ENCODE results near the gene SOX4. TPM values are rescaled to one million over a fixed set of nuclear protein-coding genes. Genes with fewer than 3 reads are reported as not detected.

The SOX4 gene
- polyA plus RNA-seq, 3 donors = 2.2 to 15.7 (median 2.5) TPM

- Mint-ChIP-seq H3K27ac (no peak overlapping the region), H3K9me3 (peaks cover 0 to 4% (median 0%) of the 10 kb centered on the region in 7 donors), H3K4me1 (peaks cover 31% of the 10 kb centered on the region), H3K27me3 (ENCODE audit: low read depth in 3 of 3) (peaks cover 0 to 3% (median 0%) of the 10 kb centered on the region in 3 donors), H3K36me3 (peaks cover 5 to 6% of the 10 kb centered on the region in 2 donors), H3K4me3 (no peak overlapping the region)
- H3K4me3 ChIP-seq (replicated peaks in 1 of 3; ENCODE audit: low read depth in 2 of 3, low read length in 3 of 3) = no peak overlapping the region
- no peaks in the 10 kb centered on the region for H3K36me3 ChIP-seq (replicated peaks in 1 of 2; ENCODE audit: control insufficient read depth in 1 of 2, insufficient read depth in 2 of 2, low read length in 2 of 2)
- WGBS (ENCODE audit: insufficient coverage) = no CpG with 5 or more reads among the region's 4 CpGs
- H3K27me3 ChIP-seq (ENCODE audit: control insufficient read depth in 2 of 2, insufficient read depth in 2 of 2, low read length in 2 of 2) = no peaks in the 10 kb centered on the region
- no peaks in the 10 kb centered on the region for H3K9me3 ChIP-seq (replicated peaks in 1 of 2; ENCODE audit: control insufficient read depth in 1 of 2, insufficient read depth in 1 of 2, low read length in 2 of 2)
- H4K20me1 ChIP-seq (ENCODE audit: insufficient read depth, low read length) = no peaks in the 10 kb centered on the region
- no peak for DNase-seq
- TF ChIP-seq CTCF (IDR thresholded peaks at IDR 0.05) = no peak
- H2AFZ ChIP-seq (ENCODE audit: insufficient read depth, low read depth, low read length, poor library complexity, severe bottlenecking) = no peak overlapping the region
- H3K4me2 ChIP-seq (replicated peaks; ENCODE audit: extremely low read depth, low read length, poor library complexity, severe bottlenecking) = no peak overlapping the region
- no peak overlapping the region for H3K27ac ChIP-seq (ENCODE audit: low read depth in 1 of 2, low read length in 2 of 2)
- intact Hi-C loops (cut with micrococcal nuclease) = no loop called here
- peaks cover 14 to 16% of the 10 kb centered on the region in 2 donors for H3K4me1 ChIP-seq (ENCODE audit: control insufficient read depth in 1 of 2, insufficient read depth in 2 of 2, low read length in 2 of 2)
- H3K79me2 ChIP-seq (ENCODE audit: insufficient read depth, low read length) = no peaks in the 10 kb centered on the region
- no peak overlapping the region for H3K9ac ChIP-seq (ENCODE audit: insufficient read depth, low read length, poor library complexity, severe bottlenecking)
Observed at GRCh38 chr6:21605166-21605565, 11.6 kb downstream of the SOX4 start.

- Histone ChIP-seq H3K36me3 (replicated peaks in 1 of 2; ENCODE audit: control insufficient read depth in 1 of 2, insufficient read depth in 2 of 2, low read length in 2 of 2) (no peaks in the 10 kb centered on the region), H3K4me1 (ENCODE audit: control insufficient read depth in 1 of 2, insufficient read depth in 2 of 2, low read length in 2 of 2) (peaks cover 25 to 27% of the 10 kb centered on the region in 2 donors), H3K4me2 (replicated peaks; ENCODE audit: extremely low read depth, low read length, poor library complexity, severe bottlenecking) (peak overlapping the region; percentile 33), H3K27me3 (ENCODE audit: control insufficient read depth in 2 of 2, insufficient read depth in 2 of 2, low read length in 2 of 2) (no peaks in the 10 kb centered on the region), H3K4me3 (replicated peaks in 1 of 3; ENCODE audit: low read depth in 2 of 3, low read length in 3 of 3) (peak overlapping the region in 1 of 3 experiments; percentile 33), H3K27ac (ENCODE audit: low read depth in 1 of 2, low read length in 2 of 2) (no peak overlapping the region), H3K79me2 (ENCODE audit: insufficient read depth, low read length) (no peaks in the 10 kb centered on the region), H4K20me1 (ENCODE audit: insufficient read depth, low read length) (no peaks in the 10 kb centered on the region), H3K9me3 (replicated peaks in 1 of 2; ENCODE audit: control insufficient read depth in 1 of 2, insufficient read depth in 1 of 2, low read length in 2 of 2) (no peaks in the 10 kb centered on the region), H3K9ac (ENCODE audit: insufficient read depth, low read length, poor library complexity, severe bottlenecking) (no peak overlapping the region), H2AFZ (ENCODE audit: insufficient read depth, low read depth, low read length, poor library complexity, severe bottlenecking) (peak overlapping the region; percentile 35)
- intact Hi-C loops (cut with micrococcal nuclease) = no loop called here
- TF ChIP-seq CTCF (IDR thresholded peaks at IDR 0.05) = no peak
- peaks cover 0 to 3% (median 2%) of the 10 kb centered on the region in 3 donors for H3K27me3 Mint-ChIP-seq (ENCODE audit: low read depth in 3 of 3)
- DNase-seq = peak; percentile 15 to 39 (median 38)
- H3K36me3 Mint-ChIP-seq = no peaks in the 10 kb centered on the region
- peak overlapping the region in 6 of 7 donors; percentile 34 to 75 (median 66) for H3K27ac Mint-ChIP-seq
- WGBS (ENCODE audit: insufficient coverage) = 20% methylated on average over 1 of the region's 10 CpGs
- H3K9me3 Mint-ChIP-seq = no peaks in the 10 kb centered on the region
- peak overlapping the region; percentile 47 to 65 for H3K4me3 Mint-ChIP-seq
- H3K4me1 Mint-ChIP-seq = peaks cover 33% of the 10 kb centered on the region
Observed at GRCh38 chr6:21608601-21609000, 15.1 kb downstream of the SOX4 start.
